ENCODE measurements around the gene HOXA13. TPM values are rescaled to one million over a fixed set of nuclear protein-coding genes. Genes with fewer than 3 reads are reported as not detected.
A peak's percentile ranks its signal among the peaks of the same experiment; 100 is the strongest.

HOXA13 gene
- total and polyA plus RNA-seq, 2 experiments from 2014 or later = 6.2 to 14.2 TPM

- H3K4me1 ChIP-seq (ENCODE audit: insufficient read depth) = peaks cover 39% of the 10 kb centered on the region
- peaks cover 95% of the 10 kb centered on the region for H3K79me2 ChIP-seq
- peak overlapping the region; percentile 46 for H3K4me3 ChIP-seq
- DNase-seq (ENCODE audit: low spot score) = no peak
- peak overlapping the region; percentile 97 for H3K27ac ChIP-seq
- 33% methylated on average over 4 of the region's 4 CpGs for WGBS (ENCODE audit: low lambda C conversion rate, missing lambda C conversion rate)
- peaks cover 97% of the 10 kb centered on the region for H3K27me3 ChIP-seq
- H3K9me3 ChIP-seq (ENCODE audit: low read depth) = no peaks in the 10 kb centered on the region
- no peak overlapping the region for H2AFZ ChIP-seq
- TF ChIP-seq EZH2phosphoT487 (IDR thresholded peaks at IDR 0.05; ENCODE audit: low read depth, severe bottlenecking, unreplicated experiment) (peak; percentile 9), CTCF (IDR thresholded peaks at IDR 0.05; ENCODE audit: poor library complexity) (no peak), EZH2 (IDR thresholded peaks at IDR 0.05; ENCODE audit: borderline replicate concordance) (no peak)
- H3K36me3 ChIP-seq (replicated peaks; ENCODE audit: insufficient read depth, low read depth) = no peaks in the 10 kb centered on the region
- H3K4me2 ChIP-seq = peak overlapping the region; percentile 96
- no peaks in the 10 kb centered on the region for H3K9me2 ChIP-seq (replicated peaks; ENCODE audit: insufficient read depth)
- no peaks in the 10 kb centered on the region for H4K20me1 ChIP-seq (ENCODE audit: insufficient read depth, poor library complexity, severe bottlenecking)
Observed at GRCh38 chr7:27186668-27187474, 13.0 kb downstream of the HOXA13 start.

GRCh38 chr7:27185854-27186667 is 13.8 kb downstream of the HOXA13 start:
- Histone ChIP-seq H3K27ac (peak overlapping the region; percentile 97), H3K4me3 (peak overlapping the region; percentile 46), H3K4me2 (peak overlapping the region; percentile 96), H3K36me3 (replicated peaks; ENCODE audit: insufficient read depth, low read depth) (no peaks in the 10 kb centered on the region), H2AFZ (peak overlapping the region; percentile 4), H3K27me3 (peaks cover 94% of the 10 kb centered on the region), H3K79me2 (peaks cover 94% of the 10 kb centered on the region), H4K20me1 (ENCODE audit: insufficient read depth, poor library complexity, severe bottlenecking) (no peaks in the 10 kb centered on the region), H3K9me2 (replicated peaks; ENCODE audit: insufficient read depth) (no peaks in the 10 kb centered on the region), H3K9me3 (ENCODE audit: low read depth) (no peaks in the 10 kb centered on the region), H3K4me1 (ENCODE audit: insufficient read depth) (peaks cover 39% of the 10 kb centered on the region)
- DNase-seq (ENCODE audit: low spot score) = no peak
- TF ChIP-seq EZH2 (IDR thresholded peaks at IDR 0.05; ENCODE audit: borderline replicate concordance) (peak; percentile 60), EZH2phosphoT487 (IDR thresholded peaks at IDR 0.05; ENCODE audit: low read depth, severe bottlenecking, unreplicated experiment) (peak; percentile 10), CTCF (IDR thresholded peaks at IDR 0.05; ENCODE audit: poor library complexity) (no peak)
- 3% methylated on average over 24 of the region's 24 CpGs for WGBS (ENCODE audit: low lambda C conversion rate, missing lambda C conversion rate)

GRCh38 chr7:27185013-27185853 is 14.7 kb downstream of the HOXA13 start, which contains the start of gene HOXA11:
Gene HOXA11, minus strand, starts transcription at chr7:27185232. Its CDS starts 88 bp downstream, at chr7:27185144.
- Histone ChIP-seq H2AFZ (peak within 1 kb of the TSS; percentile 57), H3K79me2 (peaks cover 91% of the 10 kb centered on the region)
- WGBS (ENCODE audit: low lambda C conversion rate, missing lambda C conversion rate) = 5% methylated on average over 42 of the region's 43 CpGs

More at GRCh38 chr7:27185013-27185853, 14.7 kb downstream of the HOXA13 start, which contains the start of gene HOXA11:
- TF ChIP-seq EZH2phosphoT487 (IDR thresholded peaks at IDR 0.05; ENCODE audit: low read depth, severe bottlenecking, unreplicated experiment) (no peak), EZH2 (IDR thresholded peaks at IDR 0.05; ENCODE audit: borderline replicate concordance) (no peak), CTCF (IDR thresholded peaks at IDR 0.05; ENCODE audit: poor library complexity) (no peak)
- Histone ChIP-seq H3K9me2 (replicated peaks; ENCODE audit: insufficient read depth) (no peaks in the 10 kb centered on the region), H3K4me2 (peak within 1 kb of the TSS; percentile 96), H3K27me3 (peaks cover 94% of the 10 kb centered on the region), H3K4me3 (peak within 1 kb of the TSS; percentile 77), H3K4me1 (ENCODE audit: insufficient read depth) (peaks cover 39% of the 10 kb centered on the region), H3K27ac (peak within 1 kb of the TSS; percentile 97), H4K20me1 (ENCODE audit: insufficient read depth, poor library complexity, severe bottlenecking) (no peaks in the 10 kb centered on the region), H3K9me3 (ENCODE audit: low read depth) (no peaks in the 10 kb centered on the region), H3K36me3 (replicated peaks; ENCODE audit: insufficient read depth, low read depth) (no peaks in the 10 kb centered on the region)
- peak; percentile 85 for DNase-seq (ENCODE audit: low spot score)

All from hepatocyte (in vitro differentiated cells).